HG03439 (cell line): ENCODE data around the gene TRO.

ENCODE experiments used
- ATAC-seq: cut with Tn5 transposase; IDR thresholded peaks from one replicate; pipeline ENCODE4 v1.9.1; 2021; ENCODE audit warnings: mild to moderate bottlenecking, moderate library complexity; ENCODE audit not compliant: unreplicated experiment

Gene TRO

GRCh38 chrX:54964766-54965497 lies 44.3 kb downstream of the TRO start:
- ATAC-seq = no peak

GRCh38 chrX:54977387-54977786 lies 56.8 kb downstream of the TRO start:
- ATAC-seq = no peak

GRCh38 chrX:54978448-54978847 lies 57.8 kb downstream of the TRO start:
- no peak for ATAC-seq

GRCh38 chrX:54979432-54979831 lies 58.8 kb downstream of the TRO start:
- ATAC-seq = no peak

GRCh38 chrX:54980334-54980733 lies 59.7 kb downstream of the TRO start:
- no peak for ATAC-seq
